Osteocyte (in vitro differentiated cells): ENCODE measurements around the gene DPP10. TPM values are rescaled to one million over a fixed set of nuclear protein-coding genes. Genes with fewer than 3 reads are reported as not detected.

Source experiments
- DNase-seq: peaks from one replicate; pipeline ENCODE4 v3.0.0; 2021; ENCODE audit warnings: mixed read lengths; ENCODE audit not compliant: unreplicated experiment; ENCODE audit errors: extremely low spot score
- H3K27ac Mint-ChIP-seq: one replicate; pipeline ENCODE4 v1.8.0; 2021; ENCODE audit warnings: mild to moderate bottlenecking, mixed read lengths; ENCODE audit not compliant: unreplicated experiment
- H3K27me3 Mint-ChIP-seq: one replicate; pipeline ENCODE4 v1.8.0; 2021; ENCODE audit warnings: mixed read lengths; ENCODE audit not compliant: unreplicated experiment
- H3K36me3 Mint-ChIP-seq: one replicate; pipeline ENCODE4 v1.8.0; 2021; ENCODE audit warnings: mixed read lengths; ENCODE audit not compliant: unreplicated experiment
- H3K4me1 Mint-ChIP-seq: one replicate; pipeline ENCODE4 v1.8.0; 2021; ENCODE audit warnings: mixed read lengths; ENCODE audit not compliant: unreplicated experiment
- H3K4me3 Mint-ChIP-seq: one replicate; pipeline ENCODE4 v1.8.0; 2021; ENCODE audit warnings: mild to moderate bottlenecking, moderate library complexity, mixed read lengths; ENCODE audit not compliant: unreplicated experiment
- H3K9me3 Mint-ChIP-seq: one replicate; pipeline ENCODE4 v1.8.0; 2021; ENCODE audit warnings: mixed read lengths; ENCODE audit not compliant: unreplicated experiment
- CTCF ChIP-seq: fragments of 200-600 bp; sonication (generic); IDR thresholded peaks from 2 replicates; pipeline ENCODE4 v1.5.0; 2021; ENCODE audit warnings: antibody characterized with exemption, mild to moderate bottlenecking, moderate library complexity
- total RNA-seq: library from RNA; stranded (reverse); gene quantifications from 2 replicates; pipeline ENCODE4 v1.2.1, GENCODE V29; 2021

DPP10 gene
- total RNA-seq, 1 donor from 2014 or later, result not detected

- H3K27ac Mint-ChIP-seq, result no peak overlapping the region
- no peak overlapping the region for H3K4me3 Mint-ChIP-seq
- no peak for TF ChIP-seq CTCF
- no peak for DNase-seq
- H3K4me1 Mint-ChIP-seq, result no peaks in the 10 kb centered on the region
- no peaks in the 10 kb centered on the region for H3K27me3 Mint-ChIP-seq
- no peaks in the 10 kb centered on the region for H3K36me3 Mint-ChIP-seq
- H3K9me3 Mint-ChIP-seq, result no peaks in the 10 kb centered on the region
Measured at GRCh38 chr2:114569166-114569565, 126.7 kb downstream of the DPP10 start.

- DNase-seq, result no peak
- H3K36me3 Mint-ChIP-seq, result no peaks in the 10 kb centered on the region
- H3K27ac Mint-ChIP-seq, result no peak overlapping the region
- no peaks in the 10 kb centered on the region for H3K4me1 Mint-ChIP-seq
- no peak overlapping the region for H3K4me3 Mint-ChIP-seq
- H3K9me3 Mint-ChIP-seq, result no peaks in the 10 kb centered on the region
- no peaks in the 10 kb centered on the region for H3K27me3 Mint-ChIP-seq
- TF ChIP-seq CTCF, result no peak
Measured at GRCh38 chr2:114577657-114578056, 135.2 kb downstream of the DPP10 start.

- Mint-ChIP-seq H3K4me1 (no peaks in the 10 kb centered on the region), H3K4me3 (no peak overlapping the region), H3K27ac (no peak overlapping the region), H3K9me3 (no peaks in the 10 kb centered on the region), H3K27me3 (no peaks in the 10 kb centered on the region), H3K36me3 (no peaks in the 10 kb centered on the region)
- no peak for TF ChIP-seq CTCF
- DNase-seq, result no peak
Measured at GRCh38 chr2:114579542-114579941, 137.1 kb downstream of the DPP10 start.

GRCh38 chr2:114580691-114581090 is 138.2 kb downstream of the DPP10 start:
- Mint-ChIP-seq H3K4me3 (no peak overlapping the region), H3K9me3 (no peaks in the 10 kb centered on the region), H3K36me3 (no peaks in the 10 kb centered on the region), H3K4me1 (no peaks in the 10 kb centered on the region), H3K27ac (no peak overlapping the region), H3K27me3 (no peaks in the 10 kb centered on the region)
- DNase-seq, result no peak
- TF ChIP-seq CTCF, result no peak

GRCh38 chr2:114598329-114598728 is 155.9 kb downstream of the DPP10 start:
- Mint-ChIP-seq H3K4me1 (no peaks in the 10 kb centered on the region), H3K36me3 (no peaks in the 10 kb centered on the region), H3K27me3 (no peaks in the 10 kb centered on the region), H3K4me3 (no peak overlapping the region), H3K9me3 (no peaks in the 10 kb centered on the region), H3K27ac (no peak overlapping the region)
- no peak for TF ChIP-seq CTCF
- DNase-seq, result no peak
